ENCODE results near the gene KCTD3.

DNA sequence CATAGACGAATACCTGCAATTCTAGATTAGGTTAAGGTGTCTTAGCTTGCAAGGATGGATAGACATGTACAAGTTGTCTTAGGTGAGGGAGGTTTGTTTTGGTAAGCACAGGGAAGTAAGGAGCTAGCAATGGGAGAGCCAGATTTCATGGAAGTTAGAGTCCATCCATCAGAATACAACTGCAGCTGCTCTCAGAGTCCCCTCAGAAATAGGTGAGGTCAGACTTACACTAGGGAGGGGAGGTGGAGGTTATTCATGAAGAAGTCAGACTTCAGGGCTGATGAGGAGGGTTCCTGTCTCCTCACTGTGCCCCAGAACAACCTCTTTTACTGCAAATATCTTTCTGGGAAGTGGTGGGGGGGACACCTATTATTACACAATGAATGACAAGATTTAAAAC lies 85.3 kb downstream of the KCTD3 start:
- TF ChIP-seq, protein P1, sequence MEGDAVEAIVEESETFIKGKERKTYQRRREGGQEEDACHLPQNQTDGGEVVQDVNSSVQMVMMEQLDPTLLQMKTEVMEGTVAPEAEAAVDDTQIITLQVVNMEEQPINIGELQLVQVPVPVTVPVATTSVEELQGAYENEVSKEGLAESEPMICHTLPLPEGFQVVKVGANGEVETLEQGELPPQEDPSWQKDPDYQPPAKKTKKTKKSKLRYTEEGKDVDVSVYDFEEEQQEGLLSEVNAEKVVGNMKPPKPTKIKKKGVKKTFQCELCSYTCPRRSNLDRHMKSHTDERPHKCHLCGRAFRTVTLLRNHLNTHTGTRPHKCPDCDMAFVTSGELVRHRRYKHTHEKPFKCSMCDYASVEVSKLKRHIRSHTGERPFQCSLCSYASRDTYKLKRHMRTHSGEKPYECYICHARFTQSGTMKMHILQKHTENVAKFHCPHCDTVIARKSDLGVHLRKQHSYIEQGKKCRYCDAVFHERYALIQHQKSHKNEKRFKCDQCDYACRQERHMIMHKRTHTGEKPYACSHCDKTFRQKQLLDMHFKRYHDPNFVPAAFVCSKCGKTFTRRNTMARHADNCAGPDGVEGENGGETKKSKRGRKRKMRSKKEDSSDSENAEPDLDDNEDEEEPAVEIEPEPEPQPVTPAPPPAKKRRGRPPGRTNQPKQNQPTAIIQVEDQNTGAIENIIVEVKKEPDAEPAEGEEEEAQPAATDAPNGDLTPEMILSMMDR (conservative IDR thresholded peaks at IDR 0.05; ENCODE audit: low read length): no peak
- TF ChIP-seq EZH2phosphoT487 (IDR thresholded peaks at IDR 0.05; ENCODE audit: borderline replicate concordance): no peak

Measured in Loucy (cell line).